ENCODE results near the gene DMRTB1.

DNA sequence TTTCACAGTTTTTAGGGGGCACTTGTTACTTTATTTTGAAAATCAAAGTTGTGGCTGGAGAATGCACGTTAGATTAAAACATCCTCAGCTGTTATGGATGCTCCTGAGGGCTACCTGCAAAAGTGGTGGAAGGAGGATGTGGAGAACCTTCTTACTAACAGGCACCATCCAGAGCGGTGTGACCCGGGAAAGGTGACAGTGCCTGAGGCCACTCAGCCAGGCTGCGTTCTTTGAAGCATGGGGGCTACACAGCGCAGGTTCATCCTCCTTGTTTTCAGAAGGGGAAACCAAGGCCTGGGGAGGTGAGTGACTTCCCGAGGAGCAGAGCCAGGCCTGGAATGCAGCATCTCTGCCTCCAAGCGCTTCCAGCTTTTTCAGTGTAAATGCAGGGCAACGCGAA, 24.0 kb downstream of the DMRTB1 start:
- TF ChIP-seq, protein P1, sequence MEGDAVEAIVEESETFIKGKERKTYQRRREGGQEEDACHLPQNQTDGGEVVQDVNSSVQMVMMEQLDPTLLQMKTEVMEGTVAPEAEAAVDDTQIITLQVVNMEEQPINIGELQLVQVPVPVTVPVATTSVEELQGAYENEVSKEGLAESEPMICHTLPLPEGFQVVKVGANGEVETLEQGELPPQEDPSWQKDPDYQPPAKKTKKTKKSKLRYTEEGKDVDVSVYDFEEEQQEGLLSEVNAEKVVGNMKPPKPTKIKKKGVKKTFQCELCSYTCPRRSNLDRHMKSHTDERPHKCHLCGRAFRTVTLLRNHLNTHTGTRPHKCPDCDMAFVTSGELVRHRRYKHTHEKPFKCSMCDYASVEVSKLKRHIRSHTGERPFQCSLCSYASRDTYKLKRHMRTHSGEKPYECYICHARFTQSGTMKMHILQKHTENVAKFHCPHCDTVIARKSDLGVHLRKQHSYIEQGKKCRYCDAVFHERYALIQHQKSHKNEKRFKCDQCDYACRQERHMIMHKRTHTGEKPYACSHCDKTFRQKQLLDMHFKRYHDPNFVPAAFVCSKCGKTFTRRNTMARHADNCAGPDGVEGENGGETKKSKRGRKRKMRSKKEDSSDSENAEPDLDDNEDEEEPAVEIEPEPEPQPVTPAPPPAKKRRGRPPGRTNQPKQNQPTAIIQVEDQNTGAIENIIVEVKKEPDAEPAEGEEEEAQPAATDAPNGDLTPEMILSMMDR (conservative IDR thresholded peaks at IDR 0.05 in 1 of 2, IDR thresholded peaks at IDR 0.05 in 1 of 2; ENCODE audit: low read depth in 1 of 2, low read length in 2 of 2) = no peak
- no peak for TF ChIP-seq EZH2 (IDR thresholded peaks at IDR 0.05; ENCODE audit: low read length, missing control alignments)
